GM12873 (cell line): ENCODE measurements around the gene PHF2.

ENCODE experiments used
- CTCF ChIP-seq: IDR thresholded peaks from 2 replicates; pipeline ENCODE4 v1.5.1; 2012; ENCODE audit warnings: low read depth, mild to moderate bottlenecking, moderate library complexity, low read length, control low read depth; ENCODE audit not compliant: insufficient read depth; ENCODE audit errors: missing control alignments

The PHF2 gene

GRCh38 chr9:93667006-93667405 lies 90.6 kb downstream of the PHF2 start:
- TF ChIP-seq CTCF, result no peak

GRCh38 chr9:93667627-93668026 lies 91.2 kb downstream of the PHF2 start:
- no peak for TF ChIP-seq CTCF

GRCh38 chr9:93668261-93668871 lies 92.0 kb downstream of the PHF2 start:
- TF ChIP-seq CTCF, result no peak

GRCh38 chr9:93669116-93669957 lies 93.0 kb downstream of the PHF2 start:
- no peak for TF ChIP-seq CTCF

GRCh38 chr9:93669958-93670207 lies 93.5 kb downstream of the PHF2 start:
- TF ChIP-seq CTCF, result no peak

- no peak for TF ChIP-seq CTCF
These were observed 94.0 kb downstream of the PHF2 start for GRCh38 chr9:93670208-93671019.

- TF ChIP-seq CTCF, result no peak
These were observed 94.6 kb downstream of the PHF2 start for GRCh38 chr9:93671020-93671338.
